ENCODE measurements around the gene CABS1. TPM values are rescaled to one million over a fixed set of nuclear protein-coding genes. Genes with fewer than 3 reads are reported as not detected.
A peak's percentile ranks its signal among the peaks of the same experiment; 100 is the strongest.

Gene CABS1
- total RNA-seq, 1 experiment from 2014 or later, result not detected

DNA sequence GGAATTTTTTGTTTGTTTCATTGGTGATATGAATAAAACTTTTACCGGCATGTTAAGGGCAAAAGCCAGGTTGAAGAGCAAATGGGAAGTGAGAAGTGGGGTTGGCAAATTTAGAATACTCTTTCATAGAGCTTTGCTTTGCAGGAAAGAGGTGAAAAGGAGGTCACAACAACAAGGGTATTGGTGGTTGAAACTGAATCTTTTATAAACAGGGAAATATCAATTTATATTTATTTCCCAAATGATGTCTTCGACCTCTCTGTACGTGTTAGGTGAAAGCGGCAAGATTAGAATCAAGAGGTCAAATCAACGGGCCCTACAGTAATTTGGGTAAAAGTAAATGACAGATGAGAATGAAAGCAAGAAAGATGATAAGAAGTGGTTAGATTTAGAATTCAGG, 29.2 kb downstream of the CABS1 start:
- Histone ChIP-seq H3K9me3 (no peaks in the 10 kb centered on the region), H3K36me3 (no peaks in the 10 kb centered on the region), H3K4me3 (no peak overlapping the region)

GRCh38 chr4:70365479-70365878, 30.7 kb downstream of the CABS1 start:
- no peaks in the 10 kb centered on the region for H3K36me3 ChIP-seq

More for the DNA sequence above, 29.2 kb downstream of the CABS1 start:
- no peaks in the 10 kb centered on the region for H3K27me3 ChIP-seq
- no peak for DNase-seq

GRCh38 chr4:70367813-70368212, 33.0 kb downstream of the CABS1 start:
- no peak overlapping the region for H3K4me3 ChIP-seq
- DNase-seq, result no peak
- no peaks in the 10 kb centered on the region for H3K9me3 ChIP-seq
- no peaks in the 10 kb centered on the region for H3K36me3 ChIP-seq
- no peaks in the 10 kb centered on the region for H3K27me3 ChIP-seq

More at GRCh38 chr4:70365479-70365878, 30.7 kb downstream of the CABS1 start:
- no peaks in the 10 kb centered on the region for H3K27me3 ChIP-seq
- DNase-seq, result peak; percentile 1
- H3K9me3 ChIP-seq, result no peaks in the 10 kb centered on the region
- no peak overlapping the region for H3K4me3 ChIP-seq

DNA sequence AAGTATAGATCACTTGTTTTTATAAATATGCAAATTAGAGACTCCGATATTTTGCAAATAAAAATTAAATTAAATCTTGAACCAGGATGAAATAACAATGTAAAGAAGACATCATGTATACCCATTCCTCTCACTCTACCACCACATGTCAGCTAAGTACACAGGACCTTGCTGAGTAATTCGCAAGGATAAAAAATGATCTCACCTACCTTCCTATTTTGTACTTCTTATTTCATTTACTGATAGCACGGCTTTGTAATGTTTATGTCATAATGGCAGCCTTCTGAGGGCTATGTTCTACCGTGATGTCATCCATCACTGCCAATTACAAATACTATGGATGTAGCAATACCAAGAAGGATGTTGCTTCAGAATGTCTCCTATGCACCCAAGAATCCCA, 37.2 kb downstream of the CABS1 start:
- H3K36me3 ChIP-seq, result no peaks in the 10 kb centered on the region
- H3K4me3 ChIP-seq, result no peak overlapping the region
- H3K9me3 ChIP-seq, result no peaks in the 10 kb centered on the region
- no peaks in the 10 kb centered on the region for H3K27me3 ChIP-seq
- DNase-seq, result no peak

DNA sequence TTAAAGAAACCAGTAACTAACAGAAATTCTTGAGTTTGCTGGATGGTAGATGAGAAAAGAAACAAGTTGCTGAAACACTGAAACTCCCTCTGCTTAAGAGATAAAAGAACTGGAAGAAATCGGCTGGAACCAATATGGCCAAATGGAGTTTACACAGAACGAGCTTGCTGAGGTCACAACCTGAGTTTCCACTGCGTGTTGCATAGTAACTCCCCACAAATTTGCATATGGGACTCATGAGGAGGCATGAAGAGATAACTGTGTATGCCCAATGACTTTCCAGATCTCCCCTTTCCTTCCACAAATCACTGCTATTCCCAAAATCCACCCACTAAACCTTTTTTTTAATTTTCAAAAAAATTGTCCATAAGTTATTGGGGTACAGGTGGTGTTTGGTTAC, 38.0 kb downstream of the CABS1 start:
- DNase-seq, result no peak
- Histone ChIP-seq H3K27me3 (no peaks in the 10 kb centered on the region), H3K36me3 (no peaks in the 10 kb centered on the region), H3K4me3 (no peak overlapping the region), H3K9me3 (no peaks in the 10 kb centered on the region)

- H3K36me3 ChIP-seq, result no peaks in the 10 kb centered on the region
- no peaks in the 10 kb centered on the region for H3K9me3 ChIP-seq
- no peaks in the 10 kb centered on the region for H3K27me3 ChIP-seq
Measured at GRCh38 chr4:70380578-70380977, 45.8 kb downstream of the CABS1 start.

DNA sequence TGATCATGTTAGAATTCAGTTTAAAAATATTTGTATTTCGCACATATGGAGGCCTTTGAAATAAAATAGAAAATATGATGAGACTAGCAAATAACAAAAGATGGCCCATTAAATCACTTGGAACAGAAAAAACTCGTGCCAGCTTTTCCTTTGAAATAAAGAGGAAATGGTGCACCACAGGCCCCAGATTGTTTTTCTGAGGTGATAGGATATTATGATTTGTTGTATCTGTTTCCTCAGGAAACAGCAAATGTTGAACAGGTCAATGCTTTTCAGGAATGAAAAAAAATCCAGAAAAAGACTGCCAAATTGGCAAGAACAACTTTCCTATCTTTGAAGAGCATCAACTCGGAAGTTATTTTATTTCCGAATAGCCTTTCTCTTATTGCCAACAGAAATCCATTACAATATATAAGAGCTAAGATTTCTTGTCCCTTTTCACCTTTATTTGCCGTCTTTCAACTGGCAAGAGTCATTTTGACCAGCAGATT, 48.0 kb downstream of the CABS1 start, which contains the start of gene SMR3B:
TSS of gene SMR3B (plus strand) at position 441 of the 491 bp plus-strand sequence. CDS start 1,380 bp downstream, outside the sequence.
- Histone ChIP-seq H3K4me3 (no peak within 1 kb of the TSS), H3K27me3 (no peaks in the 10 kb centered on the region), H3K9me3 (no peaks in the 10 kb centered on the region), H3K36me3 (no peaks in the 10 kb centered on the region)
- DNase-seq, result no peak

More at GRCh38 chr4:70380578-70380977, 45.8 kb downstream of the CABS1 start:
- no peak overlapping the region for H3K4me3 ChIP-seq
- DNase-seq, result no peak

Other genes with a start within 250 kb of the CABS1 start
- not detected in 2 replicates for gene PRR27, start 180.7 kb upstream of the CABS1 start, total RNA-seq (2014; rRNA removed; shearing (Covaris generic); ENCODE audit: low replicate concordance)
- not detected in 2 replicates for gene ODAM, start 139.3 kb upstream of the CABS1 start, total RNA-seq (2014; rRNA removed; shearing (Covaris generic); ENCODE audit: low replicate concordance)
- gene FDCSP, start 108.9 kb upstream of the CABS1 start, total RNA-seq (2014; rRNA removed; shearing (Covaris generic); ENCODE audit: low replicate concordance), result not detected in 2 replicates
- gene CSN3, start 92.4 kb upstream of the CABS1 start, total RNA-seq (2014; rRNA removed; shearing (Covaris generic); ENCODE audit: low replicate concordance), result not detected in 2 replicates
- not detected in 2 replicates for gene SMR3A, start 25.8 kb downstream of the CABS1 start, total RNA-seq (2014; rRNA removed; shearing (Covaris generic); ENCODE audit: low replicate concordance)
- not detected in 2 replicates for gene SMR3B, start 48.1 kb downstream of the CABS1 start, total RNA-seq (2014; rRNA removed; shearing (Covaris generic); ENCODE audit: low replicate concordance)
- not detected in 2 replicates for gene OPRPN, start 63.0 kb downstream of the CABS1 start, total RNA-seq (2014; rRNA removed; shearing (Covaris generic); ENCODE audit: low replicate concordance)
- not detected in 2 replicates for gene MUC7, start 137.2 kb downstream of the CABS1 start, total RNA-seq (2014; rRNA removed; shearing (Covaris generic); ENCODE audit: low replicate concordance)
- 2.6 TPM in 1 of 2 replicates, not detected in the other for gene AMTN, start 183.6 kb downstream of the CABS1 start, total RNA-seq (2014; rRNA removed; shearing (Covaris generic); ENCODE audit: low replicate concordance)